Ovary (tissue), 3 donors: ENCODE measurements around the gene RNGTT.

Source experiments
- CTCF ChIP-seq, 3 donors: fragments of 450-650 bp in 2 of 3; fragments of 200-600 bp in 1 of 3; IDR thresholded peaks; one replicate each; pipeline versions ENCODE4 v1.5.1 to v1.8.0; 2016 to 2022; ENCODE audit warnings: antibody characterized with exemption in 3 of 3, mild to moderate bottlenecking in 1 of 3
- POLR2A ChIP-seq: fragments of 450-650 bp; IDR thresholded peaks from one replicate; pipeline ENCODE4 v1.6.1; 2017; ENCODE audit warnings: antibody characterized with exemption, mild to moderate bottlenecking, moderate library complexity
- donor health status: DM: no; HTN: no; CAD: no.

- TF ChIP-seq CTCF (IDR thresholded peaks at IDR 0.05), result no peak
- no peak for TF ChIP-seq POLR2A
Observed at GRCh38 chr6:88984152-88984551, 20.7 kb upstream of the RNGTT start.
